Epithelial cell of proximal tubule (primary cell): ENCODE data around the gene ATP9A. TPM values are rescaled to one million over a fixed set of nuclear protein-coding genes. Genes with fewer than 3 reads are reported as not detected.

Experiments
- DNase-seq: peaks from one replicate; pipeline ENCODE4 v3.0.0-alpha.2; 2011; ENCODE audit warnings: low read depth
- H3K4me3 ChIP-seq: 2 replicates; pipeline ENCODE4 v1.5.1; 2011; ENCODE audit warnings: low read depth, mild to moderate bottlenecking, low read length
- CTCF ChIP-seq: conservative IDR thresholded peaks from 2 replicates; pipeline ENCODE4 v1.5.1; 2012; ENCODE audit warnings: low read depth, mild to moderate bottlenecking, low read length
- total RNA-seq: library from RNA; depleted of rRNA; stranded (reverse); fragments of >200 nt; gene quantifications from 2 replicates; pipeline ENCODE4 v1.2.3, GENCODE V29; 2015

ATP9A gene
- total RNA-seq, 1 donor from 2014 or later, result 22.5 TPM

GRCh38 chr20:51801122-51801822 is 33.1 kb upstream of the ATP9A start:
- peak overlapping the region; percentile 48 for H3K4me3 ChIP-seq
- DNase-seq, result no peak
- TF ChIP-seq CTCF, result peak; percentile 5

GRCh38 chr20:51800872-51801121 is 32.6 kb upstream of the ATP9A start:
- DNase-seq, result no peak
- peak overlapping the region; percentile 48 for H3K4me3 ChIP-seq
- TF ChIP-seq CTCF, result no peak

DNA sequence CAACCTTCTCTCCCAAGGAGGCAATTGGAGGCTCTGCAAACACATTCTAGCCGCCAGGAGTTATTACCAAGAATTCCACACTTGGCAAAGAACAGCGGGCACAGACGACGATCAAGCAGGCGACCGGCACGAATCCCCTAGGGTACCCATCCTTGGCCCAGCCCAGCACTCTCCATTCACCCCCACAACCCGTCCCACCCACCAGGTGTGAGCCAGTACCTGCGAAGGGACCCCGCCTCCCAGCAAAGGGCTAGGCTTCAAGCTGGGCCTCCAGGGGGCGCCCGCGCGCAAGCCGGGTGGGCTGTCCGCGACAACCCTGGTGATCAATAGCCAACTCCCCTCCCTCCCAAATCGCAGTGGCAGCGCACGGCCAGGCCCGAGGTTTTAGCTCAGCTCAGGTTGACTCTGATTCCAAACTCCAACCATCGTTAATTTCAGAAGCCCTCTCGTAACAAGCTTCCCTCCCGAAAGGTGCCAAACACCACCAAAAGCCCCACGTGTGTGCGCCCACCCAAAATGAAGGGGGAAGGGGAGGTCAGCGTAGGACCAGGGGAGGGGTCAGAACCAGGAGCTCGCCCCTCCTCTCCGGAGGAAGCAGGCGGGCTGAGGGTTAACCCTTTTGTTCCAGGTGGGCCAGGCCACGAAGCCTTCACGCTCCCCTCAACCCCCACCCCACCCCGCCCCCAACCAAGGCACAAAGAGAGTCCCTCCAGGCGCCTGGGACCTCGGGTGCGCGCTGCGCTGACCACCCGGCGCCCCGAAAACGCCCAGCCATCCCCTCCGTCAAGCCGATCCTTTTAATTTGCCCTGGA is 32.1 kb upstream of the ATP9A start:
- H3K4me3 ChIP-seq, result peak overlapping the region; percentile 48
- peak; percentile 92 for TF ChIP-seq CTCF
- DNase-seq, result no peak

DNA sequence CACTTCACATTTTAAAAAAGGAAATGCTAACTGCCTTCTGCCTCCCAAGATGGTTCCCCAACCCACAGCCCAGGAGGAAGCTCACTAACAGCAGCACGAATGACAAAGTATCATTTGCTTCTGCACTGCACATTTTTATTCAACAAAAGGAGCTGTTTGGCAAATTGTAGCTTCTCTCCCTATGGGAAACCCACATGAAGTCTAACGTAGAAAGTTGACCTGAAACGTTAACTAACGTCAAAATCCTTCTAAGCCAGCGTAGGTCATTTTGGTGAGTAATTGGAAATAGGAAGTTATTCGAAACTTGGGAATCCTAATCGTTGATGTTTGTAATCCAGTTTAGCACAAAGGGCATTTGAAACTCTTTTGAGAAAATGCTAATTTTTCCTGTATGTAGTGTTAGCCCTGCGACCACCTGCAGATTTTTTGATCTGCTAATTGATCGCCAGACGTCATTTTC is 31.2 kb upstream of the ATP9A start:
- no peak overlapping the region for H3K4me3 ChIP-seq

GRCh38 chr20:51797357-51798025 is 29.3 kb upstream of the ATP9A start:
- TF ChIP-seq CTCF, result no peak
- DNase-seq, result no peak
- H3K4me3 ChIP-seq, result no peak overlapping the region

More for the DNA sequence above, 31.2 kb upstream of the ATP9A start:
- no peak for TF ChIP-seq CTCF
- no peak for DNase-seq

GRCh38 chr20:51796340-51796739 is 28.1 kb upstream of the ATP9A start:
- DNase-seq, result no peak
- H3K4me3 ChIP-seq, result no peak overlapping the region
- no peak for TF ChIP-seq CTCF
